ENCODE results near the gene SLC24A1. TPM values are rescaled to one million over a fixed set of nuclear protein-coding genes. Genes with fewer than 3 reads are reported as not detected.

The SLC24A1 gene
- total and polyA plus RNA-seq, 8 donors, result 8.3 to 29.1 (median 26.6) TPM

- Histone ChIP-seq H3K9me3 (no peaks in the 10 kb centered on the region), H3K36me3 (no peaks in the 10 kb centered on the region), H3K27ac (no peak overlapping the region), H3K4me3 (no peak overlapping the region), H3K4me1 (peaks cover 7 to 10% of the 10 kb centered on the region in 2 donors), H3K27me3 (no peaks in the 10 kb centered on the region)
- intact Hi-C loops (cut with DNase I), result loop anchor here in 1 of 2 donors (10.0 kb wide), 1 partner anchor 215 kb away; no protein-coding TSS in a partner anchor
- no peak for TF ChIP-seq CTCF (IDR thresholded peaks at IDR 0.05)
- ATAC-seq, result no peak
- no peak for DNase-seq
Measured at GRCh38 chr15:65639509-65639908, 17.8 kb downstream of the SLC24A1 start.

- no peak overlapping the region for H3K4me3 ChIP-seq
- no peak for ATAC-seq
- no peak for TF ChIP-seq CTCF (IDR thresholded peaks at IDR 0.05)
- H3K27me3 ChIP-seq, result no peaks in the 10 kb centered on the region
- peaks cover 7 to 10% of the 10 kb centered on the region in 2 donors for H3K4me1 ChIP-seq
- H3K36me3 ChIP-seq, result no peaks in the 10 kb centered on the region
- no peak overlapping the region for H3K27ac ChIP-seq
- DNase-seq, result peak in 1 of 4 donors; percentile 44
- intact Hi-C loops (cut with DNase I), result no loop called here
- no peaks in the 10 kb centered on the region for H3K9me3 ChIP-seq
Measured at GRCh38 chr15:65641768-65642475, 20.2 kb downstream of the SLC24A1 start.

- peaks cover 7 to 10% of the 10 kb centered on the region in 2 donors for H3K4me1 ChIP-seq
Measured at GRCh38 chr15:65642594-65642993, 20.9 kb downstream of the SLC24A1 start.

GRCh38 chr15:65644282-65644681 is 22.5 kb downstream of the SLC24A1 start:
- Histone ChIP-seq H3K27ac (no peak overlapping the region), H3K4me1 (no peaks in the 10 kb centered on the region), H3K9me3 (no peaks in the 10 kb centered on the region), H3K36me3 (no peaks in the 10 kb centered on the region), H3K27me3 (no peaks in the 10 kb centered on the region), H3K4me3 (no peak overlapping the region)
- TF ChIP-seq CTCF (IDR thresholded peaks at IDR 0.05), result no peak
- ATAC-seq (no peak), DNase-seq (no peak)
- intact Hi-C loops (cut with DNase I), result no loop called here

More at GRCh38 chr15:65642594-65642993, 20.9 kb downstream of the SLC24A1 start:
- Histone ChIP-seq H3K9me3 (no peaks in the 10 kb centered on the region), H3K36me3 (no peaks in the 10 kb centered on the region), H3K4me3 (no peak overlapping the region), H3K27ac (no peak overlapping the region), H3K27me3 (no peaks in the 10 kb centered on the region)
- no peak for ATAC-seq
- no peak for DNase-seq
- intact Hi-C loops (cut with DNase I), result no loop called here
- TF ChIP-seq CTCF (IDR thresholded peaks at IDR 0.05), result no peak

GRCh38 chr15:65645392-65645791 is 23.7 kb downstream of the SLC24A1 start:
- ATAC-seq (no peak), DNase-seq (no peak)
- no peak overlapping the region for H3K27ac ChIP-seq
- H3K36me3 ChIP-seq, result no peaks in the 10 kb centered on the region
- TF ChIP-seq CTCF (IDR thresholded peaks at IDR 0.05), result no peak
- H3K9me3 ChIP-seq, result no peaks in the 10 kb centered on the region
- intact Hi-C loops (cut with DNase I), result no loop called here
- H3K4me1 ChIP-seq, result no peaks in the 10 kb centered on the region
- no peak overlapping the region for H3K4me3 ChIP-seq
- H3K27me3 ChIP-seq, result no peaks in the 10 kb centered on the region

Data from left lung (tissue), 10 donors.